T47D (cell line): Measurements from ENCODE around the gene DARS2.
"Not testable (repeated sequence)": the region's sequence is repeated elsewhere in the genome, so short reads cannot be mapped to it uniquely, and the experiment has no call there.

Experiments used
- DNase-seq, 2 experiments: peaks; one replicate each; pipeline versions ENCODE4 v3.0.0 to v3.0.0-alpha.2; 2011 to 2012; ENCODE audit warnings: low read depth in 1 of 2, low spot score in 1 of 2
- JUND ChIP-seq: IDR thresholded peaks from 2 replicates; pipeline ENCODE4 v1.6.1; 2012; ENCODE audit warnings: low read depth
- in situ Hi-C: cut with HindIII; loops from 2 replicates; pipeline ENCODE4 v1.10.0; 2016; ENCODE audit warnings: low sequenced_read_pairs, low pct_unique_long_range_greater_than_20kb

DARS2 gene, protein sequence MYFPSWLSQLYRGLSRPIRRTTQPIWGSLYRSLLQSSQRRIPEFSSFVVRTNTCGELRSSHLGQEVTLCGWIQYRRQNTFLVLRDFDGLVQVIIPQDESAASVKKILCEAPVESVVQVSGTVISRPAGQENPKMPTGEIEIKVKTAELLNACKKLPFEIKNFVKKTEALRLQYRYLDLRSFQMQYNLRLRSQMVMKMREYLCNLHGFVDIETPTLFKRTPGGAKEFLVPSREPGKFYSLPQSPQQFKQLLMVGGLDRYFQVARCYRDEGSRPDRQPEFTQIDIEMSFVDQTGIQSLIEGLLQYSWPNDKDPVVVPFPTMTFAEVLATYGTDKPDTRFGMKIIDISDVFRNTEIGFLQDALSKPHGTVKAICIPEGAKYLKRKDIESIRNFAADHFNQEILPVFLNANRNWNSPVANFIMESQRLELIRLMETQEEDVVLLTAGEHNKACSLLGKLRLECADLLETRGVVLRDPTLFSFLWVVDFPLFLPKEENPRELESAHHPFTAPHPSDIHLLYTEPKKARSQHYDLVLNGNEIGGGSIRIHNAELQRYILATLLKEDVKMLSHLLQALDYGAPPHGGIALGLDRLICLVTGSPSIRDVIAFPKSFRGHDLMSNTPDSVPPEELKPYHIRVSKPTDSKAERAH

GRCh38 chr1:173824315-173825081 lies at the start of gene DARS2, which contains the start of gene CENPL:
TSS of gene DARS2 (plus strand) at chr1:173824673. CDS start at chr1:173825230, 557 bp downstream.
TSS of gene CENPL (minus strand) at chr1:173824883. CDS start at chr1:173811299, 13,584 bp downstream.
- DNase-seq: peak; percentile 89 to 99
- no peak for TF ChIP-seq JUND
- in situ Hi-C loops: no loop called here

DNA sequence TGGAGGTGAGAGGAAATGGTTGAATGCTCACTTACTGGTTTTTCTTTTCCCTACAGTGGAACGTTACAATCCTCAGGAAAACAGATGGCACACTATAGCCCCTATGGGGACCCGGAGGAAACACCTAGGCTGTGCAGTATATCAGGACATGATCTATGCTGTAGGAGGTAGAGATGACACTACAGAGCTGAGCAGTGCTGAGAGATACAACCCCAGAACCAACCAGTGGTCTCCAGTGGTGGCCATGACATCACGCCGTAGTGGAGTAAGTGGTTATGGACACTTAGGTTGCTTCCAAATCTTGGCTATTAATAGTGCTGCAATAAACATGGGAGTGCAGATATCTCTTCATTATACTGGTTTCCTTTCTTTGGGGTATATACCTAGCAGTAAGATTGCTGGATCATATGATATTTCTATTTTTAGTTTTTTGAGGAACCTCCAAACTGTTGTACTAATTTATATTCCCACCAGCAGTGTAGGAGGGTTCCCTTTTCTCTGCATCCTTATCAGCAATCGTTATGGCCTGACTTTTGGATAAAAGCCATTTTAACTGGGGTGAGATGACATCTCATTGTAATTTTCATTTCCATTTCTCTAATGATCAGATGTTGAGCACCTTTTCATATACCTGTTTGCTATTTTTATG lies 48.8 kb upstream of the DARS2 start:
- DNase-seq: no peak
- no peak for TF ChIP-seq JUND
- in situ Hi-C loops: no loop called here

GRCh38 chr1:173779936-173780335 lies 44.5 kb upstream of the DARS2 start:
- in situ Hi-C loops: no loop called here
- TF ChIP-seq JUND: no peak
- DNase-seq: no peak

GRCh38 chr1:173784997-173785396 lies 39.5 kb upstream of the DARS2 start:
- TF ChIP-seq JUND: no peak
- no peak for DNase-seq
- in situ Hi-C loops: no loop called here

DNA sequence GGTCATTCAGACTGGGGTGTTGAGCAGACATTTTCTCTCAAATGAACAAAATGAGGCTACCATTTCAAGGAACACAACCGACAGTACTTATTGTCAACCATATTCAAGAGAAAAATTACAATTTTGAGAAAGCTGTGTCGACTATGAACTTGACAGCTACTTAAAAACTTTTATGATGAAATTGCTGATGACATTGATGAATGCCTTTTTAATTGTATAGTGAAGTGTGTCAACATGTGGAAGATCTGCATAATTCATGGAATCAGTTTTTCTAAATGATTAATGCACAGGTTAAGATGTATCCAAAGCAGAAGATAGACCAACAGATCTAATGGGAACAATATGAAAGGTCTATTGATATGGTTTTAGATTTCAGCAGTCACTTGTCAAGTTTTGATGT lies 34.6 kb upstream of the DARS2 start:
- DNase-seq: no peak
- no peak for TF ChIP-seq JUND
- in situ Hi-C loops: no loop called here

- DNase-seq: no peak
- TF ChIP-seq JUND: no peak
- in situ Hi-C loops: no loop called here
Measured at GRCh38 chr1:173798078-173798477, 26.4 kb upstream of the DARS2 start.

DNA sequence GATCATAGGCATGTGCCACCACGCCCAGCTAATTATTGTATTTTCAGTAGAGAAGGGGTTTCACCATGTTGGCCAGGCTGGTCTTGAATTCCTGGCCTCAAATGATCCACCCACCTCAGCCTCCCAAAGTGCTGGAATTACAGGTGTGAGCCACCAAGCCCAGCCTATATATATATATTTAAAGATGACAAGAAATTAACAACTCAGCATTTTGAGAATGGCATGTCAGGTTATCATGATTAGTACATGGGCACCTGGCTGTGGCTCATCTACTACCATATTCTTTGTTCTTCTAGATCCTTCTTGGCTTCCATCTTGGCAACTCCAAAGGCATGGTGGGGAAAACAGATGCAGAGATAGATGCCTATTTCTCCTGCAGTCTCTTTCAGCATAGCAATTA lies 24.5 kb upstream of the DARS2 start:
- in situ Hi-C loops, DNase-seq: not testable (repeated sequence)

- DNase-seq: no peak
- in situ Hi-C loops: no loop called here
- no peak for TF ChIP-seq JUND
Measured at GRCh38 chr1:173802961-173803360, 21.5 kb upstream of the DARS2 start.

DNA sequence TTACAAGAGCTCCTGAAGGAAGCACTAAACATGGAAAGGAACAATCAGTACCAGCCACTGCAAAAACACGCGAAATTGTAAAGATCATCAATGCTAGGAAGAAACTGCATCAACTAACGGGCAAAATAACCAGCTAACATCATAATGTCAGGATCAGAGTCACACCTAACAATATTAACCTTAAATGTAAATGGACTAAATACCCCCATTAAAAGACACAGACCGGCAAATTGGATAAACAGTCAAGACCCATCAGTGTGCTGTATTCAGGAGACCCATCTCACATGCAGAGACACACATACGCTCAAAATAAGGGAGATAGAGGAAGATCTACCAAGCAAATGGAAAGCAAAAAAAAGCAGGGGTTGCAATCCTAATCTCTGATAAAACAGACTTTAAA lies 10.8 kb upstream of the DARS2 start:
- in situ Hi-C loops, DNase-seq: not testable (repeated sequence)

GRCh38 chr1:173818459-173818858 lies 6.0 kb upstream of the DARS2 start:
- no peak for TF ChIP-seq JUND
- in situ Hi-C loops: no loop called here
- DNase-seq: no peak

DNA sequence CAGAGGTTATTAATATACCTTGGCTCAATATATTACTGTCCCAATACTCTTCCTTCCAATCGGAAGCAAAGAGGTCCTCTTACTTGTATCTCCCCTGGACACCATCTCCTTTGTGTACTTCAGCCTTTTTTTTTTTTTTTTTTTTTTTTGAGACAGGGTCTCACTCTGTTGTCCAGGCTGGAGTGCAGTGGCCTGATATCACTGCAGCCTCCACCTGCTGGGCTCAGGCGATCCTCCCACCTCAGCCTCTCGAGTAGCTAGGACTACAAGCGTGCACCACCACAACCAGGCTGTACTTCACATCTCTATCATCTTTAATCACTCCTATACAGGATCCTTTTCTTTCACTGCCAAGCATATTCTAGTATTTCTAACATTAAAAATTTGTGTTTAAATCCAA lies 2.8 kb upstream of the DARS2 start:
- DNase-seq: no peak
- in situ Hi-C loops: no loop called here
- no peak for TF ChIP-seq JUND

DNA sequence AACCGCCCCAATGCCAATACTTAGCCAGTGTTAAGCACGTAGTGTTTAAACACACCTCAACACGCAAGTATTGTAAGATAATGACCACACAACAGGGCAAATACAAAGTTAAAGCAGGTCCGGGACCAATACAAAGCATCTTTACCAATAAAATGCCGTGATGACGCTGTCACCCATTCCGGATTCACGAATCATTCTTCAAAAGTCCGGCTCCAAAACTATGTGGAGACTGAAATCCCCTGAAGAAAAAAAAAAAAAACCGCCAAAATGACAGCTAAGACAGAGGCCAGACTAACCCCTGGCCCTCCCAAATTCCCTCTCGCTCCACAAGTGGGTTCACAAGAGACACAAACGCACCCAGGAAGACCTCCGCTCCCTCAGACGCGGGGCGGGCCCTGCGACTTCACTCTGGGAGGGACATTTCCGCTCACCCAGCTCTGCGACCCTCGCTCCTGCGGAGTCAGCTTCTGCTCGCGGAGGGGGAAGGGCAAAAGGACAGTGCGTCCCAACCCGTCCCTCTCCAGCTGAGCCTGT lies 625 bp upstream of the DARS2 start:
- in situ Hi-C loops: no loop called here
- DNase-seq: no peak

GRCh38 chr1:173827611-173828010 lies 3.1 kb downstream of the DARS2 start:
- in situ Hi-C loops: no loop called here

More for the DNA sequence above, 625 bp upstream of the DARS2 start:
- no peak for TF ChIP-seq JUND

More at GRCh38 chr1:173827611-173828010, 3.1 kb downstream of the DARS2 start:
- no peak for TF ChIP-seq JUND
- no peak for DNase-seq
